ENCODE results near the gene CASZ1. TPM values are rescaled to one million over a fixed set of nuclear protein-coding genes. Genes with fewer than 3 reads are reported as not detected.

The CASZ1 gene
- total RNA-seq, 3 donors from 2014 or later (not counting 1 experiment from before 2014, with no cell fraction given): 55.9 to 83.0 (median 70.6) TPM

DNA sequence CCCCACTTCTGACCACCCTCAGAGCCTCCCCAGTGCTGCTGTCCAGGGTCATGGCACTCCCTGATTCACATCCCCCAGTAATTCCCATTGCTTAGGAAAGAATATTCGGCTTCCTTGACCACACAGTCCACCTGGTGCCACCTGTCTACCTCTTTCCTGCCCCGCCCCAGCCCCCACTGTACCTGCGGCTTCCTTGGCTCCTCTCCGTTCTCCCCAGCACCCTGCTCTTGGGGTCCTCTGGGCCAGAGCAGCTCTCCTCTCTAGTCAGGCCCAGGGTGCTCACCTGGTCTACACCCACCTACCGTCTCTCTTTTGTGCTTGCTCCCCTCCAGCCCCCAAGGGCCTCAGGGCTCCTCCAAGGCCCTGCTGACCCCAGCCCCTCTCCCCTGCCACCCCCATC, 179.1 kb downstream of the CASZ1 start:
- no peak overlapping the region for H3K27ac Mint-ChIP-seq
- Histone ChIP-seq H3K27ac (ENCODE audit: low read length) (no peak overlapping the region), H3K4me1 (ENCODE audit: control insufficient read depth, insufficient read depth, low read length) (no peaks in the 10 kb centered on the region), H3K9me3 (ENCODE audit: control insufficient read depth, insufficient read depth, low read length) (no peaks in the 10 kb centered on the region), H3K36me3 (ENCODE audit: control insufficient read depth, insufficient read depth, low read length) (peaks cover 2% of the 10 kb centered on the region), H3K27me3 (ENCODE audit: control insufficient read depth, insufficient read depth, low read length) (no peaks in the 10 kb centered on the region), H3K4me3 (ENCODE audit: low read length) (no peak overlapping the region)
- intact Hi-C loops (cut with micrococcal nuclease): no loop called here
- peaks cover 10% of the 10 kb centered on the region in 2 donors for H3K4me1 Mint-ChIP-seq
- H3K4me3 Mint-ChIP-seq: no peak overlapping the region
- no peak for TF ChIP-seq CTCF (IDR thresholded peaks at IDR 0.05)
- no peaks in the 10 kb centered on the region for H3K27me3 Mint-ChIP-seq (ENCODE audit: low read depth in 2 of 2)
- H3K36me3 Mint-ChIP-seq: no peaks in the 10 kb centered on the region
- no peak for DNase-seq
- no peaks in the 10 kb centered on the region for H3K9me3 Mint-ChIP-seq
- ATAC-seq: no peak
- 96% methylated on average over 5 of the region's 5 CpGs for WGBS (ENCODE audit: insufficient coverage)

- no peak for TF ChIP-seq CTCF (IDR thresholded peaks at IDR 0.05)
- no peak overlapping the region for H3K27ac ChIP-seq (ENCODE audit: low read length)
- Mint-ChIP-seq H3K27ac (no peak overlapping the region), H3K4me3 (no peak overlapping the region), H3K4me1 (peaks cover 10% of the 10 kb centered on the region in 2 donors), H3K27me3 (ENCODE audit: low read depth in 2 of 2) (no peaks in the 10 kb centered on the region), H3K36me3 (no peaks in the 10 kb centered on the region), H3K9me3 (no peaks in the 10 kb centered on the region)
- DNase-seq (no peak), ATAC-seq (no peak)
- H3K9me3 ChIP-seq (ENCODE audit: control insufficient read depth, insufficient read depth, low read length): no peaks in the 10 kb centered on the region
- intact Hi-C loops (cut with micrococcal nuclease): no loop called here
- WGBS (ENCODE audit: insufficient coverage): 95% methylated on average over 15 of the region's 15 CpGs
- H3K36me3 ChIP-seq (ENCODE audit: control insufficient read depth, insufficient read depth, low read length): peaks cover 2% of the 10 kb centered on the region
- no peak overlapping the region for H3K4me3 ChIP-seq (ENCODE audit: low read length)
- no peaks in the 10 kb centered on the region for H3K4me1 ChIP-seq (ENCODE audit: control insufficient read depth, insufficient read depth, low read length)
- H3K27me3 ChIP-seq (ENCODE audit: control insufficient read depth, insufficient read depth, low read length): no peaks in the 10 kb centered on the region
These were observed 179.8 kb downstream of the CASZ1 start for GRCh38 chr1:10616696-10617095.

DNA sequence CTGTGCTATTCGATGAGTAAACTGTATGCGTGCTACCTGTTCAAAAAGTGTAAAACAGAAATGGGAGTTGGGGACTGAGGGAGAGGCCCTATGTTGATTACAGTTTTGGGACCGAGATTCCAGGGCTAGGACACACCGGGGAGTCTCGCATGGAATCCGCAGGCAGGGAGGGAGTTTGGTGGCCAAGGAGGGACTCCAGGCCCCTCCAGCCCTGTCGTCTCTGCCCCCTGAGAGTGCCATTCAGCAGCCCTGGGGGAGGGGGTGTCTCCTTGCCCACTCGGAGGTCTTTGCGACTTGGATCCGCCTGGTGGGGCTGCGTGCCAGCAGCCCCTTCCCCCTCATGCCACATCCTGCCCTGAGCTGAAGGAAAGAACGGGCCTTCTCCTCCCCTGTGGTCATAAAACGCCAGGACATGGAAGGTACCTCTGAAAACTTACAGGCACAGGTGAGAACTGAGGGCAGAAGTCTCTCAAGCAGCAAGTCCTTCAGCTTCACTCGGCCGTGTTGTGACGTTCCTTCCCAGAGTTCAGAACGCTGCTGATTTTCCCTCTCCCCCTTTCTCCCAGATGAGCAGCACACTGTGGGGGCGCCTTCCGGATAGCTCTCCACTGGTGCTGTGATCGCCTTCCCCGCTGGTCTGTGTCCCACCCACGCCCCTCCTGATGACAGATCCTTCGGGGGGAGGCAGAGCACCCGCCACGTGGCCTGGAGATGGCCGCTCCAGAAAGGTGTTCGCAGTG, 180.3 kb downstream of the CASZ1 start:
- Mint-ChIP-seq H3K27me3 (ENCODE audit: low read depth in 2 of 2) (no peaks in the 10 kb centered on the region), H3K27ac (no peak overlapping the region), H3K9me3 (no peaks in the 10 kb centered on the region), H3K36me3 (no peaks in the 10 kb centered on the region), H3K4me1 (peaks cover 10% of the 10 kb centered on the region in 2 donors), H3K4me3 (no peak overlapping the region)
- Histone ChIP-seq H3K4me3 (ENCODE audit: low read length) (no peak overlapping the region), H3K4me1 (ENCODE audit: control insufficient read depth, insufficient read depth, low read length) (no peaks in the 10 kb centered on the region), H3K27me3 (ENCODE audit: control insufficient read depth, insufficient read depth, low read length) (no peaks in the 10 kb centered on the region), H3K36me3 (ENCODE audit: control insufficient read depth, insufficient read depth, low read length) (no peaks in the 10 kb centered on the region), H3K27ac (ENCODE audit: low read length) (no peak overlapping the region), H3K9me3 (ENCODE audit: control insufficient read depth, insufficient read depth, low read length) (no peaks in the 10 kb centered on the region)
- ATAC-seq (no peak), DNase-seq (no peak)
- TF ChIP-seq CTCF (IDR thresholded peaks at IDR 0.05): no peak
- intact Hi-C loops (cut with micrococcal nuclease): no loop called here
- WGBS (ENCODE audit: insufficient coverage): 95% methylated on average over 27 of the region's 27 CpGs

DNA sequence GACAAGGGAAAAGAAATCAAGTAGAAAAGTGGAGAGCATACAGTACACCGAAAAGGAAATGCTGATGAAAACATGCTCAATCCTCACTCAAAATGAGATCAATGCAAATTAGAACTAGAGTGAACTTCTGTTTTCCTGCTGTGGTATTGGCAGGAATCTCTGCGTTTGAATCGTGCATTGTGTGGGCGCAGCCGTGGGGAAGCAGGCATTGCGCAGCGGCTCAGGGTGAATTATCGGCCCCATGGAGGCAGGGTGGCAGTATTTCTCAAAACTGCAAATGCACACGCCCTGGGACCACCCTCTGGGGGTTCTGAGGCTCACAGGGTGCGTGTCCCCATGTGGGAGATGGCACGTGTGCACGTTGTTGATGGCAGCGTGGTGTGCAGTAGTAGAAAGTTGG, 181.1 kb downstream of the CASZ1 start:
- H3K4me1 Mint-ChIP-seq: peaks cover 10% of the 10 kb centered on the region in 2 donors
- no peak for TF ChIP-seq CTCF (IDR thresholded peaks at IDR 0.05)
- no peaks in the 10 kb centered on the region for H3K27me3 Mint-ChIP-seq (ENCODE audit: low read depth in 2 of 2)
- no peak overlapping the region for H3K27ac ChIP-seq (ENCODE audit: low read length)
- no peaks in the 10 kb centered on the region for H3K9me3 Mint-ChIP-seq
- no peaks in the 10 kb centered on the region for H3K36me3 ChIP-seq (ENCODE audit: control insufficient read depth, insufficient read depth, low read length)
- no peak overlapping the region for H3K4me3 ChIP-seq (ENCODE audit: low read length)
- H3K9me3 ChIP-seq (ENCODE audit: control insufficient read depth, insufficient read depth, low read length): no peaks in the 10 kb centered on the region
- H3K27me3 ChIP-seq (ENCODE audit: control insufficient read depth, insufficient read depth, low read length): no peaks in the 10 kb centered on the region
- no peak for DNase-seq
- no peak overlapping the region for H3K27ac Mint-ChIP-seq
- ATAC-seq: no peak
- no peaks in the 10 kb centered on the region for H3K36me3 Mint-ChIP-seq
- H3K4me1 ChIP-seq (ENCODE audit: control insufficient read depth, insufficient read depth, low read length): no peaks in the 10 kb centered on the region
- 85% methylated on average over 13 of the region's 13 CpGs for WGBS (ENCODE audit: insufficient coverage)
- H3K4me3 Mint-ChIP-seq: no peak overlapping the region
- intact Hi-C loops (cut with micrococcal nuclease): no loop called here
